Thyroid gland (tissue), 4 donors: ENCODE measurements around the gene ZC3H7A. TPM values are rescaled to one million over a fixed set of nuclear protein-coding genes. Genes with fewer than 3 reads are reported as not detected.

Experiments used
- DNase-seq, 2 donors: peaks; one replicate each; pipeline ENCODE4 v3.0.0-alpha.2; 2019
- H3K27ac ChIP-seq, 3 donors: fragments of 200-600 bp; sonication (generic); 1 replicate in 2 of 3; 2 replicates in 1 of 3; pipeline ENCODE4 v1.5.1; 2016 to 2019; ENCODE audit warnings: mild to moderate bottlenecking in 1 of 3, moderate library complexity in 1 of 3
- H3K27me3 ChIP-seq: fragments of 200-600 bp; sonication (generic); one replicate; pipeline ENCODE4 v1.5.1; 2019
- H3K36me3 ChIP-seq, 2 donors: fragments of 200-600 bp; sonication (generic); one replicate each; pipeline ENCODE4 v1.5.1; 2016 to 2019
- H3K4me1 ChIP-seq, 2 donors: fragments of 200-600 bp; sonication (generic); one replicate each; pipeline ENCODE4 v1.5.1; 2017 to 2019
- H3K4me3 ChIP-seq, 3 donors: fragments of 200-600 bp; sonication (generic); replicated peaks in 1 of 3; 1 replicate in 2 of 3; 2 replicates in 1 of 3; pipeline ENCODE4 v1.5.1; 2016; ENCODE audit warnings: mild to moderate bottlenecking in 1 of 3
- H3K9me3 ChIP-seq: fragments of 200-600 bp; sonication (generic); one replicate; pipeline ENCODE4 v1.5.1; 2017
- CTCF ChIP-seq, 6 experiments: fragments of 200-600 bp in 3 of 6; fragments of 450-650 bp in 3 of 6; sonication (generic) in 3 of 6; IDR thresholded peaks; one replicate each; pipeline ENCODE4 v1.5.1; 2016 to 2019; ENCODE audit warnings: antibody characterized with exemption in 6 of 6, mild to moderate bottlenecking in 2 of 6, inconsistent platforms in 1 of 6, moderate library complexity in 1 of 6
- POLR2A ChIP-seq, 2 donors: fragments of 450-650 bp; IDR thresholded peaks; one replicate each; pipeline ENCODE4 v1.6.1; 2017; ENCODE audit warnings: antibody characterized with exemption in 2 of 2, mild to moderate bottlenecking in 2 of 2, moderate library complexity in 1 of 2
- WGBS, 2 donors: methylation state at CpG; one replicate each; pipeline ENCODE4 v1.1.5; 2017; 5-methylcytosine and 5-hydroxymethylcytosine counted together
- intact Hi-C: fragments of 100-400 bp; cut with DNase I; formaldehyde crosslinking; loops from one replicate; pipeline ENCODE4 v1.15.1; 2023
- total RNA-seq, 4 donors: library from RNA; depleted of rRNA; stranded (reverse); fragments of >200 nt; gene quantifications; one replicate each; pipeline ENCODE4 v1.2.3, GENCODE V29; 2016

Gene ZC3H7A
- total RNA-seq, 4 donors from 2014 or later: 48.9 to 105 (median 62.7) TPM

GRCh38 chr16:11738742-11739544 lies 58.1 kb downstream of the ZC3H7A start:
- peaks cover 16 to 26% of the 10 kb centered on the region in 2 donors for H3K36me3 ChIP-seq
- no peak for DNase-seq
- WGBS, 2 donors: 90 to 93% methylated on average over 15 of the region's 15 CpGs
- H3K9me3 ChIP-seq: no peaks in the 10 kb centered on the region
- intact Hi-C loops: no loop called here
- TF ChIP-seq POLR2A (IDR thresholded peaks at IDR 0.05) (no peak), CTCF (IDR thresholded peaks at IDR 0.05) (no peak)
- peaks cover 39 to 57% of the 10 kb centered on the region in 2 donors for H3K4me1 ChIP-seq
- no peaks in the 10 kb centered on the region for H3K27me3 ChIP-seq
- H3K4me3 ChIP-seq: no peak overlapping the region
- peak overlapping the region in 1 of 3 donors; percentile 15 for H3K27ac ChIP-seq

- no peak for DNase-seq
- intact Hi-C loops: no loop called here
- TF ChIP-seq POLR2A (IDR thresholded peaks at IDR 0.05) (no peak), CTCF (IDR thresholded peaks at IDR 0.05) (no peak)
- H3K9me3 ChIP-seq: no peaks in the 10 kb centered on the region
- no peaks in the 10 kb centered on the region for H3K27me3 ChIP-seq
- H3K36me3 ChIP-seq: peaks cover 24 to 29% of the 10 kb centered on the region in 2 donors
- 80 to 86% methylated on average over 8 of the region's 8 CpGs for WGBS, 2 donors
- no peak overlapping the region for H3K27ac ChIP-seq
- no peak overlapping the region for H3K4me3 ChIP-seq
- peaks cover 39 to 55% of the 10 kb centered on the region in 2 donors for H3K4me1 ChIP-seq
Observed at GRCh38 chr16:11737713-11738112, 59.3 kb downstream of the ZC3H7A start.

- 87 to 92% methylated on average over 6 of the region's 6 CpGs for WGBS, 2 donors
Observed at GRCh38 chr16:11736903-11737302, 60.2 kb downstream of the ZC3H7A start.

GRCh38 chr16:11735787-11736186 lies 61.3 kb downstream of the ZC3H7A start:
- no peak for TF ChIP-seq CTCF (IDR thresholded peaks at IDR 0.05)
- no peak for TF ChIP-seq POLR2A (IDR thresholded peaks at IDR 0.05)
- no peak for DNase-seq
- no peaks in the 10 kb centered on the region for H3K9me3 ChIP-seq
- H3K27ac ChIP-seq: peak overlapping the region in 2 of 3 donors; percentile 13 to 58
- H3K4me3 ChIP-seq: no peak overlapping the region
- peaks cover 38 to 59% of the 10 kb centered on the region in 2 donors for H3K4me1 ChIP-seq
- peaks cover 24 to 29% of the 10 kb centered on the region in 2 donors for H3K36me3 ChIP-seq
- no peaks in the 10 kb centered on the region for H3K27me3 ChIP-seq
- 86 to 88% methylated on average over 8 of the region's 8 CpGs for WGBS, 2 donors
- intact Hi-C loops: no loop called here

More at GRCh38 chr16:11736903-11737302, 60.2 kb downstream of the ZC3H7A start:
- TF ChIP-seq POLR2A (IDR thresholded peaks at IDR 0.05) (no peak), CTCF (IDR thresholded peaks at IDR 0.05) (no peak)
- no peak overlapping the region for H3K27ac ChIP-seq
- peaks cover 24 to 29% of the 10 kb centered on the region in 2 donors for H3K36me3 ChIP-seq
- H3K9me3 ChIP-seq: no peaks in the 10 kb centered on the region
- intact Hi-C loops: no loop called here
- H3K4me3 ChIP-seq: no peak overlapping the region
- DNase-seq: no peak
- H3K4me1 ChIP-seq: peaks cover 39 to 55% of the 10 kb centered on the region in 2 donors
- no peaks in the 10 kb centered on the region for H3K27me3 ChIP-seq

- TF ChIP-seq CTCF (IDR thresholded peaks at IDR 0.05) (no peak), POLR2A (IDR thresholded peaks at IDR 0.05) (no peak)
- WGBS, 2 donors: 22 to 45% methylated on average over 6 of the region's 6 CpGs
- intact Hi-C loops: no loop called here
- Histone ChIP-seq H3K36me3 (peaks cover 24 to 29% of the 10 kb centered on the region in 2 donors), H3K4me3 (no peak overlapping the region), H3K4me1 (peaks cover 39 to 59% of the 10 kb centered on the region in 2 donors), H3K9me3 (no peaks in the 10 kb centered on the region), H3K27me3 (no peaks in the 10 kb centered on the region), H3K27ac (peak overlapping the region; percentile 36 to 80 (median 58))
- DNase-seq: no peak
Observed at GRCh38 chr16:11734653-11735043, 62.4 kb downstream of the ZC3H7A start.
